Heart left ventricle (tissue), 13 donors: ENCODE results near the gene RFC2.
"Not testable (repeated sequence)": the region's sequence is repeated elsewhere in the genome, so short reads cannot be mapped to it uniquely, and the experiment has no call there.

ENCODE experiments used
- POLR2A ChIP-seq, 2 donors: fragments of 450-650 bp; IDR thresholded peaks; one replicate each; pipeline ENCODE4 v1.6.1; 2017; ENCODE audit warnings: antibody characterized with exemption in 2 of 2, mild to moderate bottlenecking in 2 of 2, moderate library complexity in 2 of 2
- TF ChIP-seq, protein P1 (sequence below), 12 donors: fragments of 200-600 bp; sonication (generic) in 4 of 12; IDR thresholded peaks; one replicate each; pipeline versions ENCODE4 v1.5.0 to v1.8.0; 2018 to 2022; ENCODE audit warnings: antibody characterized with exemption in 12 of 12, mild to moderate bottlenecking in 5 of 12
- donor health status: ischemic (EF 13 %, LVEDD 7.1; RV severe dilation, severe dysfunction).
- donor health status: DM: no; HTN: yes; CAD: no.
- donor health status: DM: no; HTN: no; CAD: no.
- donor health status: ischemic (EF 25% LVEDD 6.9; RV normal size, moderate dysfunction).
- donor health status: ischemic (EF 25% LVEDD 5.7; RV mildly dilated, moderate dysfunction).
- donor health status: ischemic (EF 35%, LVEDD 5.7; RV mildly dilated, moderate dysfunction).
- donor health status: nonischemic (EF 11% LVEDD 7.7; RV severe dilation, severe dysfunction).
- donor health status: DM: yes; HTN: yes; CAD: no.
- donor health status: PGD.
- donor health status: ischemic (EF 29% LVEDD 5.4; RV normal size, mild dysfunction).
- donor health status: nonischemic (EF 23%, LVEDD 6.1; RV moderate dilation, normal function).

DNA sequence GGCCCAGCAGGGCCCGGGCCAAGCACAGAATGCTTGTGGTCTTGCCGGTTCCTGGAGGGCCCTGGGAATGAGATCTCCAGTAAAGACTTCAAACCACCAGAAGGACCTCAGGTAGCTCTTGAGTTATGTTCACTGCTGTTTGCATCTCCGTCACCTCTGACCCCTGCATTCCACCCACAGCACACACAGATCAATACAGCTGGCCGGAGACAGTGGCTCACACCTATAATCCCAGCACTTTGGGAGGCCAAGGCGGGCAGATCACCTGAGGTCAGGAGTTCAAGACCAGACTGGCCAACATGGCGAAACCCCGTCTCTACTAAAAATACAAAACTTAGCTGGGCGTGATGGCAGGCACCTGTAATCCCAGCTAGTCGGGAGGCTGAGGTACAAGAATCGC is 5.1 kb downstream of the RFC2 start:
- TF ChIP-seq, protein P1, sequence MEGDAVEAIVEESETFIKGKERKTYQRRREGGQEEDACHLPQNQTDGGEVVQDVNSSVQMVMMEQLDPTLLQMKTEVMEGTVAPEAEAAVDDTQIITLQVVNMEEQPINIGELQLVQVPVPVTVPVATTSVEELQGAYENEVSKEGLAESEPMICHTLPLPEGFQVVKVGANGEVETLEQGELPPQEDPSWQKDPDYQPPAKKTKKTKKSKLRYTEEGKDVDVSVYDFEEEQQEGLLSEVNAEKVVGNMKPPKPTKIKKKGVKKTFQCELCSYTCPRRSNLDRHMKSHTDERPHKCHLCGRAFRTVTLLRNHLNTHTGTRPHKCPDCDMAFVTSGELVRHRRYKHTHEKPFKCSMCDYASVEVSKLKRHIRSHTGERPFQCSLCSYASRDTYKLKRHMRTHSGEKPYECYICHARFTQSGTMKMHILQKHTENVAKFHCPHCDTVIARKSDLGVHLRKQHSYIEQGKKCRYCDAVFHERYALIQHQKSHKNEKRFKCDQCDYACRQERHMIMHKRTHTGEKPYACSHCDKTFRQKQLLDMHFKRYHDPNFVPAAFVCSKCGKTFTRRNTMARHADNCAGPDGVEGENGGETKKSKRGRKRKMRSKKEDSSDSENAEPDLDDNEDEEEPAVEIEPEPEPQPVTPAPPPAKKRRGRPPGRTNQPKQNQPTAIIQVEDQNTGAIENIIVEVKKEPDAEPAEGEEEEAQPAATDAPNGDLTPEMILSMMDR (IDR thresholded peaks at IDR 0.05), result not testable (repeated sequence)
- TF ChIP-seq POLR2A (IDR thresholded peaks at IDR 0.05), result not testable (repeated sequence)
